ENCODE measurements around the gene GTF3C4.

GRCh38 chr9:132703336-132703735, 33.1 kb downstream of the GTF3C4 start:
- TF ChIP-seq, protein P1, sequence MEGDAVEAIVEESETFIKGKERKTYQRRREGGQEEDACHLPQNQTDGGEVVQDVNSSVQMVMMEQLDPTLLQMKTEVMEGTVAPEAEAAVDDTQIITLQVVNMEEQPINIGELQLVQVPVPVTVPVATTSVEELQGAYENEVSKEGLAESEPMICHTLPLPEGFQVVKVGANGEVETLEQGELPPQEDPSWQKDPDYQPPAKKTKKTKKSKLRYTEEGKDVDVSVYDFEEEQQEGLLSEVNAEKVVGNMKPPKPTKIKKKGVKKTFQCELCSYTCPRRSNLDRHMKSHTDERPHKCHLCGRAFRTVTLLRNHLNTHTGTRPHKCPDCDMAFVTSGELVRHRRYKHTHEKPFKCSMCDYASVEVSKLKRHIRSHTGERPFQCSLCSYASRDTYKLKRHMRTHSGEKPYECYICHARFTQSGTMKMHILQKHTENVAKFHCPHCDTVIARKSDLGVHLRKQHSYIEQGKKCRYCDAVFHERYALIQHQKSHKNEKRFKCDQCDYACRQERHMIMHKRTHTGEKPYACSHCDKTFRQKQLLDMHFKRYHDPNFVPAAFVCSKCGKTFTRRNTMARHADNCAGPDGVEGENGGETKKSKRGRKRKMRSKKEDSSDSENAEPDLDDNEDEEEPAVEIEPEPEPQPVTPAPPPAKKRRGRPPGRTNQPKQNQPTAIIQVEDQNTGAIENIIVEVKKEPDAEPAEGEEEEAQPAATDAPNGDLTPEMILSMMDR (IDR thresholded peaks at IDR 0.05) = no peak
- TF ChIP-seq POLR2A (IDR thresholded peaks at IDR 0.05) = no peak
